ENCODE data around the gene CDC16. TPM values are rescaled to one million over a fixed set of nuclear protein-coding genes. Genes with fewer than 3 reads are reported as not detected.

Gene CDC16
- total and polyA plus RNA-seq, 2 of the 8 experiments (the other 6 are each of a cell fraction or from before 2014, with no cell fraction given): 42.5 to 83.4 TPM

DNA sequence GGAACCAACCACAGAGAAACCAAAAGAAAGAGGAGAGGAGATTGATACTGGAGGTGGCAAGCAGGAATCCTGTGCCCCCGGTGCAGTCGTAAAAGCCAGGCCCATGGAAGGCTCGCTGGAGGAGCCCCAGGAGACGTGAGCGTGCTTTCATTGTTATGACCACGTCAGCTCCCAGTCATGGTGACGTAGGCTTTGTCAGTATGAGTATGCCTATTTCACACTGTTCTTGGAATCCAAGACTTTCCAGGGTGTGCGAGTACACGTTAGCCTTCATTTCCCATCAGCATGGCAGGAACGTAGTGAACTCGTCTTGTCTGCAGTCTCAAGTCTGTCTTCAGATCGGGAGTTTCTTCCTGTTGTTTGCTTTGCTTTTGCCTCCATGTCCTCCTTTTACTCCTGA is 64.2 kb downstream of the CDC16 start:
- Histone ChIP-seq H2BK120ac (replicated peaks; ENCODE audit: low read depth, low read length) (no peak overlapping the region), H3K56ac (replicated peaks; ENCODE audit: insufficient read length, low read depth, low read length) (no peak overlapping the region), H2BK5ac (ENCODE audit: low read depth, low read length) (no peak overlapping the region), H3K23me2 (ENCODE audit: low read depth, low read length) (no peaks in the 10 kb centered on the region), H3K4me2 (ENCODE audit: insufficient read depth in 1 of 2, low read depth in 2 of 2, low read length in 2 of 2) (no peak overlapping the region), H3K9ac (replicated peaks in 1 of 4; ENCODE audit: extremely low read depth in 1 of 4, low read depth in 3 of 4, low read length in 3 of 4) (no peak overlapping the region), H3K4me1 (replicated peaks in 1 of 4; ENCODE audit: control insufficient read depth in 3 of 4, insufficient read depth in 4 of 4, low read length in 3 of 4) (no peaks in the 10 kb centered on the region), H3K4me3 (ENCODE audit: extremely low read depth in 1 of 4, insufficient read depth in 2 of 4, low read depth in 3 of 4, low read length in 4 of 4) (no peak overlapping the region), H3K79me1 (ENCODE audit: low read depth, low read length) (peaks cover 6% of the 10 kb centered on the region; the same call in 1 of the 2 replicates), H4K5ac (ENCODE audit: insufficient read length, low read depth, low read length) (no peak overlapping the region), H2AFZ (ENCODE audit: low read length) (no peak overlapping the region), H3K18ac (ENCODE audit: extremely low read depth, low read length) (no peak overlapping the region), H3K27ac (ENCODE audit: low read depth, low read length) (no peak overlapping the region), H3K4ac (replicated peaks; ENCODE audit: insufficient read length, low read depth, low read length) (no peak overlapping the region), H2BK20ac (ENCODE audit: low read length) (no peak overlapping the region), H4K8ac (ENCODE audit: extremely low read depth, insufficient read depth, low read length) (no peak overlapping the region), H3K27me3 (replicated peaks in 1 of 4; ENCODE audit: control insufficient read depth in 3 of 4, extremely low read depth in 1 of 4, insufficient read depth in 3 of 4, low read length in 3 of 4) (no peaks in the 10 kb centered on the region), H4K91ac (replicated peaks; ENCODE audit: insufficient read length, low read length) (no peak overlapping the region), H3K36me3 (ENCODE audit: control insufficient read depth in 2 of 4, insufficient read depth in 4 of 4, low read length in 3 of 4) (peaks cover 8 to 61% (median 40%) of the 10 kb centered on the region in 4 experiments; a peak in 7 of 8 replicates), H3K14ac (ENCODE audit: insufficient read length) (no peak overlapping the region), H3K79me2 (ENCODE audit: control insufficient read depth in 1 of 2, insufficient read depth in 2 of 2, low read length in 2 of 2) (peaks cover 0 to 11% of the 10 kb centered on the region in 2 experiments; a peak in 1 of 4 replicates), H2BK15ac (ENCODE audit: low read length) (no peak overlapping the region), H4K20me1 (replicated peaks in 1 of 2; ENCODE audit: control insufficient read depth in 1 of 2, insufficient read depth in 2 of 2, low read length in 2 of 2) (peaks cover 3 to 7% of the 10 kb centered on the region in 2 experiments), H2AK5ac (ENCODE audit: low read depth, low read length) (no peak overlapping the region), H2BK12ac (ENCODE audit: low read depth, low read length) (no peak overlapping the region), H3K9me3 (ENCODE audit: insufficient read depth in 2 of 2, low read depth in 1 of 2, low read length in 1 of 2) (no peaks in the 10 kb centered on the region), H3K23ac (ENCODE audit: insufficient read length) (no peak overlapping the region)
- no peak for DNase-seq (ENCODE audit: low read depth in 1 of 2, low spot score in 2 of 2)
- CTCF ChIA-PET (ENCODE audit: partially characterized antibody): no interaction called here
- POLR2A ChIA-PET (ENCODE audit: partially characterized antibody): interaction anchor here (1.6 to 2.0 kb wide), 2 partner anchors 9 to 11 kb away, joined by 5 to 8 read pairs; no protein-coding TSS in a partner anchor
- WGBS, 2 experiments (ENCODE audit: extremely low coverage in 1 of 2, insufficient coverage in 1 of 2, insufficient read length in 1 of 2, insufficient replicate concordance in 2 of 2, low coverage in 1 of 2, low lambda C conversion rate in 2 of 2, missing lambda C conversion rate in 1 of 2): 83% methylated on average over 12 of the region's 12 CpGs; no CpG with 5 or more reads in 1 of the 2 experiments
- FAIRE-seq: no peak
- TF ChIP-seq SP2 (IDR thresholded peaks at IDR 0.05; ENCODE audit: low read length) (no peak), ATF3 (IDR thresholded peaks at IDR 0.05; ENCODE audit: insufficient read depth, low read depth, low read length) (no peak), HDAC2 (IDR thresholded peaks at IDR 0.05; ENCODE audit: borderline replicate concordance in 1 of 2, low read depth in 2 of 2, low read length in 2 of 2) (no peak), PHF8 (conservative IDR thresholded peaks at IDR 0.05; ENCODE audit: low read depth, low read length) (no peak), JUND (IDR thresholded peaks at IDR 0.05; ENCODE audit: low read length) (no peak), USF2 (IDR thresholded peaks at IDR 0.05; ENCODE audit: low read length) (no peak), KDM4A (IDR thresholded peaks at IDR 0.05; ENCODE audit: low read depth, low read length, severe bottlenecking) (no peak), CEBPB (IDR thresholded peaks at IDR 0.05; ENCODE audit: low read depth, low read length) (no peak), EGR1 (IDR thresholded peaks at IDR 0.05; ENCODE audit: borderline replicate concordance, low read depth, low read length) (no peak)
- TF ChIP-seq, protein P1, sequence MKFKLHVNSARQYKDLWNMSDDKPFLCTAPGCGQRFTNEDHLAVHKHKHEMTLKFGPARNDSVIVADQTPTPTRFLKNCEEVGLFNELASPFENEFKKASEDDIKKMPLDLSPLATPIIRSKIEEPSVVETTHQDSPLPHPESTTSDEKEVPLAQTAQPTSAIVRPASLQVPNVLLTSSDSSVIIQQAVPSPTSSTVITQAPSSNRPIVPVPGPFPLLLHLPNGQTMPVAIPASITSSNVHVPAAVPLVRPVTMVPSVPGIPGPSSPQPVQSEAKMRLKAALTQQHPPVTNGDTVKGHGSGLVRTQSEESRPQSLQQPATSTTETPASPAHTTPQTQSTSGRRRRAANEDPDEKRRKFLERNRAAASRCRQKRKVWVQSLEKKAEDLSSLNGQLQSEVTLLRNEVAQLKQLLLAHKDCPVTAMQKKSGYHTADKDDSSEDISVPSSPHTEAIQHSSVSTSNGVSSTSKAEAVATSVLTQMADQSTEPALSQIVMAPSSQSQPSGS (IDR thresholded peaks at IDR 0.05; ENCODE audit: low read length): no peak
